Activated CD4-positive, alpha-beta T cell treated with anti-CD3 and anti-CD28 coated beads for 4 hours (primary cell): ENCODE results near the gene NTHL1.

Source experiments
- DNase-seq, 2 donors: peaks; one replicate each; pipeline ENCODE4 v3.0.0-alpha.2; 2020

NTHL1 gene

GRCh38 chr16:2007081-2007836, 40.4 kb downstream of the NTHL1 start:
- no peak for DNase-seq

- no peak for DNase-seq
Observed at GRCh38 chr16:2006317-2006716, 41.3 kb downstream of the NTHL1 start.

- no peak for DNase-seq
Observed at GRCh38 chr16:2005646-2006045, 42.0 kb downstream of the NTHL1 start.

- DNase-seq = no peak
Observed at GRCh38 chr16:2004795-2005517, 42.7 kb downstream of the NTHL1 start.

- peak; percentile 85 to 86 for DNase-seq
Observed at GRCh38 chr16:2003827-2004641, 43.6 kb downstream of the NTHL1 start.

- DNase-seq = no peak
Observed at GRCh38 chr16:2003231-2003826, 44.3 kb downstream of the NTHL1 start.

- DNase-seq = no peak
Observed at GRCh38 chr16:2002406-2003230, 45.0 kb downstream of the NTHL1 start.

- no peak for DNase-seq
Observed at GRCh38 chr16:2001456-2002355, 45.9 kb downstream of the NTHL1 start.

- DNase-seq = no peak
Observed at GRCh38 chr16:2001035-2001434, 46.6 kb downstream of the NTHL1 start.

- no peak for DNase-seq
Observed at GRCh38 chr16:1999866-2000514, 47.6 kb downstream of the NTHL1 start.

GRCh38 chr16:1998852-1999801, 48.5 kb downstream of the NTHL1 start:
- DNase-seq = no peak

- no peak for DNase-seq
Observed at GRCh38 chr16:1998360-1998835, 49.2 kb downstream of the NTHL1 start.

GRCh38 chr16:1997494-1998359, 49.9 kb downstream of the NTHL1 start:
- no peak for DNase-seq

GRCh38 chr16:1993731-1994131, 53.9 kb downstream of the NTHL1 start:
- no peak for DNase-seq

GRCh38 chr16:1992704-1993317, 54.8 kb downstream of the NTHL1 start:
- no peak for DNase-seq

GRCh38 chr16:1991948-1992703, 55.5 kb downstream of the NTHL1 start:
- peak; percentile 98 to 99 for DNase-seq

- DNase-seq = no peak
Observed at GRCh38 chr16:1991588-1991947, 56.1 kb downstream of the NTHL1 start.
